Measurements from ENCODE around the gene RBMS3.

DNA sequence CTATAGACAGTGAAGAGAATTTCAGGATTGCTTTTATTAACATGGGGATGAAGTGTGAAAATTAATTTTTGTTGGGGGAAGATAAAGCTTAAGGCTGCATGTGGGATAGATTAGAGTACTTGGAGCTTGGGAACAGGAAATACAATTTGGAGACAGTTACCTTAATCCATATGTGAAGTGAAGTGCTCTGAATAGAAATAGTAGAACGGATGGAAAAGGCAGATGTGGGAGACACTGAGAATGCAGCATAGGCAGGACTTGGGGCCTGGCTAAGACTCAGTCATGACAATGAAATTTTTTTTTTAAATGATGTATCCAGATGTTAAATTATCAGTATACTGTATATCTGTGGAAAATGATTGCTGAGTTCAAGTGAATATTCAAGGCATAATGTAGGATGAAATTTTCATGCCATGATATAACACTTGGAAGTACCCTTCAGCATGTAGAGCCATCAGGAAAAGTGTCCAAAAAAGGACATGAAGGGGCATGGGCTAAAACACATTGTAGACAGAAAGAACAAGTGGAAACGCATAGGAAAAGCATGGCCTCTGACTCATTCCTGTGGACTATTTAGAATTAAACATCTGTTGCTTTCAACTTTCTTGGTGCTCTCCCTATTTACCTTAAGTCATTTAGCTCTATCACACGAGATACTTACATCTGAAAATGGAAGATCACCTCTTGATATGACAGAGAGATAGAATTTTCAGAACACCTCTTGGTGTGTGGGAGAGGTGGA, 134.8 kb downstream of the RBMS3 start:
- TF ChIP-seq, protein P1, sequence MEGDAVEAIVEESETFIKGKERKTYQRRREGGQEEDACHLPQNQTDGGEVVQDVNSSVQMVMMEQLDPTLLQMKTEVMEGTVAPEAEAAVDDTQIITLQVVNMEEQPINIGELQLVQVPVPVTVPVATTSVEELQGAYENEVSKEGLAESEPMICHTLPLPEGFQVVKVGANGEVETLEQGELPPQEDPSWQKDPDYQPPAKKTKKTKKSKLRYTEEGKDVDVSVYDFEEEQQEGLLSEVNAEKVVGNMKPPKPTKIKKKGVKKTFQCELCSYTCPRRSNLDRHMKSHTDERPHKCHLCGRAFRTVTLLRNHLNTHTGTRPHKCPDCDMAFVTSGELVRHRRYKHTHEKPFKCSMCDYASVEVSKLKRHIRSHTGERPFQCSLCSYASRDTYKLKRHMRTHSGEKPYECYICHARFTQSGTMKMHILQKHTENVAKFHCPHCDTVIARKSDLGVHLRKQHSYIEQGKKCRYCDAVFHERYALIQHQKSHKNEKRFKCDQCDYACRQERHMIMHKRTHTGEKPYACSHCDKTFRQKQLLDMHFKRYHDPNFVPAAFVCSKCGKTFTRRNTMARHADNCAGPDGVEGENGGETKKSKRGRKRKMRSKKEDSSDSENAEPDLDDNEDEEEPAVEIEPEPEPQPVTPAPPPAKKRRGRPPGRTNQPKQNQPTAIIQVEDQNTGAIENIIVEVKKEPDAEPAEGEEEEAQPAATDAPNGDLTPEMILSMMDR (IDR thresholded peaks at IDR 0.05): no peak
- TF ChIP-seq POLR2A (IDR thresholded peaks at IDR 0.05): no peak

All from thyroid gland (tissue), 4 donors.